Measurements from ENCODE around the gene FOLR1.
"Not testable (repeated sequence)": the region's sequence is repeated elsewhere in the genome, so short reads cannot be mapped to it uniquely, and the experiment has no call there.

Gene FOLR1

GRCh38 chr11:72188267-72188666 is 3.7 kb upstream of the FOLR1 start:
- no peak for DNase-seq

- no peak for DNase-seq
Observed at GRCh38 chr11:72189455-72190250, 2.3 kb upstream of the FOLR1 start.

- DNase-seq = no peak
Observed at GRCh38 chr11:72190631-72191071, 1.3 kb upstream of the FOLR1 start.

- DNase-seq = no peak
Observed at GRCh38 chr11:72195518-72196270, 3.8 kb downstream of the FOLR1 start.

GRCh38 chr11:72201445-72201844 is 9.5 kb downstream of the FOLR1 start:
- DNase-seq = not testable (repeated sequence)

- DNase-seq = no peak
Observed at GRCh38 chr11:72202571-72202970, 10.6 kb downstream of the FOLR1 start.

- DNase-seq = no peak
Observed at GRCh38 chr11:72203163-72203562, 11.2 kb downstream of the FOLR1 start.

GRCh38 chr11:72204886-72205285 is 12.9 kb downstream of the FOLR1 start:
- DNase-seq = no peak

- not testable (repeated sequence) for DNase-seq
Observed at GRCh38 chr11:72206794-72207193, 14.9 kb downstream of the FOLR1 start.

GRCh38 chr11:72208281-72208680 is 16.3 kb downstream of the FOLR1 start:
- DNase-seq = no peak

GRCh38 chr11:72209101-72209500 is 17.2 kb downstream of the FOLR1 start:
- peak in 1 of 2 donors; percentile 30 for DNase-seq

- no peak for DNase-seq
Observed at GRCh38 chr11:72216638-72217037, 24.7 kb downstream of the FOLR1 start, which contains the start of gene FOLR2. TSS of gene FOLR2 (plus strand) at chr11:72216794. CDS start at chr11:72218585, 1,791 bp downstream.

- no peak for DNase-seq
Observed at GRCh38 chr11:72217841-72218240, 25.9 kb downstream of the FOLR1 start.

GRCh38 chr11:72218251-72218745 is 26.4 kb downstream of the FOLR1 start:
- DNase-seq = no peak

- peak in 1 of 2 donors; percentile 6 for DNase-seq
Observed at GRCh38 chr11:72220696-72221363, 28.9 kb downstream of the FOLR1 start.

- DNase-seq = peak in 1 of 2 donors; percentile 32
Observed at GRCh38 chr11:72221386-72222075, 29.6 kb downstream of the FOLR1 start.

- peak in 1 of 2 donors; percentile 10 for DNase-seq
Observed at GRCh38 chr11:72222106-72222891, 30.4 kb downstream of the FOLR1 start.

GRCh38 chr11:72222907-72223614 is 31.1 kb downstream of the FOLR1 start:
- DNase-seq = peak; percentile 93 to 94

GRCh38 chr11:72223615-72224563 is 31.9 kb downstream of the FOLR1 start:
- DNase-seq = peak; percentile 44 to 58
